Activated naive CD8-positive, alpha-beta T cell treated with anti-CD3 and anti-CD28 coated beads, Interleukin-2, amount 10 ng/mL, durations not matched to agents 7 days and 5 days (primary cell): ENCODE measurements around the gene TPD52L3. TPM values are rescaled to one million over a fixed set of nuclear protein-coding genes. Genes with fewer than 3 reads are reported as not detected.

ENCODE experiments used
- ATAC-seq: fragments of 150-1000 bp; cut with Tn5 transposase; one replicate; pipeline ENCODE4 v1.10.0; 2021; ENCODE audit warnings: low read depth, moderate library complexity
- POLR2A ChIA-PET: fragments of 350-600 bp; sonication (Branson Sonifier 250); formaldehyde crosslinking; loops from one replicate; lab custom pipeline; 2021; ENCODE audit warnings: antibody characterized with exemption; lab: Charles Lee
- DNase-seq: peaks from one replicate; pipeline ENCODE4 v3.0.0; 2021
- H3K27ac Mint-ChIP-seq: one replicate; pipeline ENCODE4 v1.8.0; 2022; ENCODE audit warnings: mild to moderate bottlenecking, mixed read lengths
- H3K27me3 Mint-ChIP-seq: one replicate; pipeline ENCODE4 v1.8.0; 2022; ENCODE audit warnings: mild to moderate bottlenecking, moderate library complexity, mixed read lengths
- H3K36me3 Mint-ChIP-seq: one replicate; pipeline ENCODE4 v1.8.0; 2021; ENCODE audit warnings: mild to moderate bottlenecking, mixed read lengths
- H3K4me1 Mint-ChIP-seq: one replicate; pipeline ENCODE4 v1.8.0; 2021; ENCODE audit warnings: mixed read lengths
- H3K4me3 Mint-ChIP-seq: one replicate; pipeline ENCODE4 v1.8.0; 2022; ENCODE audit warnings: mild to moderate bottlenecking, moderate library complexity, mixed read lengths
- H3K9me3 Mint-ChIP-seq: one replicate; pipeline ENCODE4 v1.8.0; 2021; ENCODE audit warnings: mixed read lengths
- total RNA-seq, 2 experiments: library from RNA; stranded (reverse); gene quantifications; one replicate each; pipeline ENCODE4 v1.2.3, GENCODE V29; 2021

The TPD52L3 gene
- total RNA-seq = not detected

- Mint-ChIP-seq H3K4me3 (no peak within 1 kb of the TSS), H3K27me3 (peaks cover 6% of the 10 kb centered on the region), H3K9me3 (peaks cover 2% of the 10 kb centered on the region), H3K27ac (no peak within 1 kb of the TSS), H3K4me1 (peaks cover 5% of the 10 kb centered on the region), H3K36me3 (peaks cover 2% of the 10 kb centered on the region)
- POLR2A ChIA-PET = no interaction called here
- no peak for DNase-seq
- ATAC-seq = no peak
These were observed at the start of gene TPD52L3 for GRCh38 chr9:6328103-6328502. Gene TPD52L3 (plus strand): TSS chr9:6328375. CDS start chr9:6328596, 221 bp downstream.

- Mint-ChIP-seq H3K9me3 (peaks cover 1% of the 10 kb centered on the region), H3K4me3 (no peak overlapping the region), H3K4me1 (no peaks in the 10 kb centered on the region), H3K27ac (no peak overlapping the region), H3K36me3 (no peaks in the 10 kb centered on the region), H3K27me3 (peaks cover 31% of the 10 kb centered on the region)
- DNase-seq (no peak), ATAC-seq (no peak)
- POLR2A ChIA-PET = no interaction called here
These were observed 26.3 kb upstream of the TPD52L3 start for GRCh38 chr9:6301858-6302257.

GRCh38 chr9:6302417-6302816 is 25.8 kb upstream of the TPD52L3 start:
- POLR2A ChIA-PET = no interaction called here
- H3K27ac Mint-ChIP-seq = no peak overlapping the region
- H3K4me3 Mint-ChIP-seq = no peak overlapping the region
- no peak for ATAC-seq
- H3K27me3 Mint-ChIP-seq = peaks cover 33% of the 10 kb centered on the region
- H3K36me3 Mint-ChIP-seq = no peaks in the 10 kb centered on the region
- H3K9me3 Mint-ChIP-seq = peaks cover 1% of the 10 kb centered on the region
- DNase-seq = no peak
- H3K4me1 Mint-ChIP-seq = no peaks in the 10 kb centered on the region

- no peak overlapping the region for H3K4me3 Mint-ChIP-seq
- no peaks in the 10 kb centered on the region for H3K36me3 Mint-ChIP-seq
- H3K4me1 Mint-ChIP-seq = peaks cover 2% of the 10 kb centered on the region
- no peak for DNase-seq
- peaks cover 31% of the 10 kb centered on the region for H3K27me3 Mint-ChIP-seq
- H3K27ac Mint-ChIP-seq = no peak overlapping the region
- H3K9me3 Mint-ChIP-seq = no peaks in the 10 kb centered on the region
- POLR2A ChIA-PET = no interaction called here
- ATAC-seq = no peak
These were observed 23.9 kb upstream of the TPD52L3 start for GRCh38 chr9:6304232-6304631.

- no peak overlapping the region for H3K27ac Mint-ChIP-seq
- H3K27me3 Mint-ChIP-seq = peaks cover 29% of the 10 kb centered on the region
- POLR2A ChIA-PET = no interaction called here
- no peaks in the 10 kb centered on the region for H3K36me3 Mint-ChIP-seq
- ATAC-seq (no peak), DNase-seq (no peak)
- H3K4me1 Mint-ChIP-seq = peaks cover 2% of the 10 kb centered on the region
- no peak overlapping the region for H3K4me3 Mint-ChIP-seq
- no peaks in the 10 kb centered on the region for H3K9me3 Mint-ChIP-seq
These were observed 22.1 kb upstream of the TPD52L3 start for GRCh38 chr9:6305954-6306563.

GRCh38 chr9:6307551-6308096 is 20.6 kb upstream of the TPD52L3 start:
- peaks cover 2% of the 10 kb centered on the region for H3K4me1 Mint-ChIP-seq
- H3K36me3 Mint-ChIP-seq = no peaks in the 10 kb centered on the region
- H3K4me3 Mint-ChIP-seq = no peak overlapping the region
- H3K27me3 Mint-ChIP-seq = peaks cover 29% of the 10 kb centered on the region
- no peak for DNase-seq
- no peaks in the 10 kb centered on the region for H3K9me3 Mint-ChIP-seq
- POLR2A ChIA-PET = no interaction called here
- H3K27ac Mint-ChIP-seq = no peak overlapping the region
- ATAC-seq = no peak

GRCh38 chr9:6330958-6331634 is 2.9 kb downstream of the TPD52L3 start:
- H3K27me3 Mint-ChIP-seq = peaks cover 10% of the 10 kb centered on the region

GRCh38 chr9:6334305-6334704 is 6.1 kb downstream of the TPD52L3 start:
- POLR2A ChIA-PET = no interaction called here
- peaks cover 4% of the 10 kb centered on the region for H3K4me1 Mint-ChIP-seq
- no peak for ATAC-seq
- peaks cover 2% of the 10 kb centered on the region for H3K36me3 Mint-ChIP-seq
- H3K4me3 Mint-ChIP-seq = no peak overlapping the region
- no peak for DNase-seq
- no peak overlapping the region for H3K27ac Mint-ChIP-seq
- H3K27me3 Mint-ChIP-seq = peaks cover 10% of the 10 kb centered on the region
- H3K9me3 Mint-ChIP-seq = peaks cover 4% of the 10 kb centered on the region

More at GRCh38 chr9:6330958-6331634, 2.9 kb downstream of the TPD52L3 start:
- DNase-seq = no peak
- Mint-ChIP-seq H3K9me3 (peaks cover 4% of the 10 kb centered on the region), H3K4me3 (no peak overlapping the region), H3K27ac (no peak overlapping the region), H3K36me3 (peaks cover 2% of the 10 kb centered on the region), H3K4me1 (peaks cover 5% of the 10 kb centered on the region)
- POLR2A ChIA-PET = no interaction called here
- ATAC-seq = no peak

- no peak for DNase-seq
- Mint-ChIP-seq H3K9me3 (no peaks in the 10 kb centered on the region), H3K27me3 (peaks cover 28% of the 10 kb centered on the region), H3K36me3 (no peaks in the 10 kb centered on the region), H3K4me3 (no peak overlapping the region), H3K27ac (no peak overlapping the region), H3K4me1 (no peaks in the 10 kb centered on the region)
- POLR2A ChIA-PET = no interaction called here
- ATAC-seq = no peak
These were observed 20.6 kb downstream of the TPD52L3 start for GRCh38 chr9:6348766-6349165.

GRCh38 chr9:6351737-6352136 is 23.6 kb downstream of the TPD52L3 start:
- no peaks in the 10 kb centered on the region for H3K9me3 Mint-ChIP-seq
- peaks cover 5% of the 10 kb centered on the region for H3K4me1 Mint-ChIP-seq
- POLR2A ChIA-PET = no interaction called here
- H3K4me3 Mint-ChIP-seq = no peak overlapping the region
- DNase-seq (no peak), ATAC-seq (no peak)
- H3K27me3 Mint-ChIP-seq = peaks cover 23% of the 10 kb centered on the region
- no peak overlapping the region for H3K27ac Mint-ChIP-seq
- H3K36me3 Mint-ChIP-seq = no peaks in the 10 kb centered on the region

GRCh38 chr9:6354072-6354686 is 26.0 kb downstream of the TPD52L3 start:
- H3K36me3 Mint-ChIP-seq = no peaks in the 10 kb centered on the region
- no peak overlapping the region for H3K4me3 Mint-ChIP-seq
- POLR2A ChIA-PET = no interaction called here
- peaks cover 13% of the 10 kb centered on the region for H3K27me3 Mint-ChIP-seq
- peaks cover 5% of the 10 kb centered on the region for H3K4me1 Mint-ChIP-seq
- no peaks in the 10 kb centered on the region for H3K9me3 Mint-ChIP-seq
- no peak overlapping the region for H3K27ac Mint-ChIP-seq
- DNase-seq (peak; percentile 30), ATAC-seq (peak; percentile 85)

- H3K9me3 Mint-ChIP-seq = no peaks in the 10 kb centered on the region
- H3K27me3 Mint-ChIP-seq = peaks cover 7% of the 10 kb centered on the region
- H3K4me1 Mint-ChIP-seq = peaks cover 5% of the 10 kb centered on the region
- no peaks in the 10 kb centered on the region for H3K36me3 Mint-ChIP-seq
- POLR2A ChIA-PET = no interaction called here
- H3K27ac Mint-ChIP-seq = no peak overlapping the region
- no peak overlapping the region for H3K4me3 Mint-ChIP-seq
- DNase-seq (no peak), ATAC-seq (no peak)
These were observed 27.6 kb downstream of the TPD52L3 start for GRCh38 chr9:6355728-6356127.

- POLR2A ChIA-PET = no interaction called here
- DNase-seq = no peak
- Mint-ChIP-seq H3K4me1 (peaks cover 5% of the 10 kb centered on the region), H3K27me3 (peaks cover 7% of the 10 kb centered on the region), H3K27ac (no peak overlapping the region), H3K36me3 (no peaks in the 10 kb centered on the region), H3K4me3 (no peak overlapping the region), H3K9me3 (no peaks in the 10 kb centered on the region)
- no peak for ATAC-seq
These were observed 28.3 kb downstream of the TPD52L3 start for GRCh38 chr9:6356441-6356840.

- Mint-ChIP-seq H3K9me3 (no peaks in the 10 kb centered on the region), H3K4me3 (no peak overlapping the region), H3K36me3 (no peaks in the 10 kb centered on the region), H3K27ac (no peak overlapping the region), H3K27me3 (peaks cover 5% of the 10 kb centered on the region), H3K4me1 (peaks cover 5% of the 10 kb centered on the region)
- ATAC-seq (no peak), DNase-seq (no peak)
- POLR2A ChIA-PET = no interaction called here
These were observed 28.7 kb downstream of the TPD52L3 start for GRCh38 chr9:6356904-6357303.
